CD4-positive, CD25-positive, alpha-beta regulatory T cell (primary cell): Measurements from ENCODE around the gene WDR37. TPM values are rescaled to one million over a fixed set of nuclear protein-coding genes. Genes with fewer than 3 reads are reported as not detected.

ENCODE experiments used
- ATAC-seq, 2 donors: fragments of 150-1000 bp; cut with Tn5 transposase; one replicate each; pipeline ENCODE4 v1.10.0; 2021; ENCODE audit warnings: low read depth in 2 of 2, moderate number of reproducible peaks in 2 of 2, moderate library complexity in 1 of 2
- DNase-seq, 3 donors: peaks; one replicate each; pipeline versions ENCODE4 v3.0.0 to v3.0.0-alpha.2; 2012 to 2022; ENCODE audit warnings: mixed read lengths in 1 of 3
- H3K27ac ChIP-seq: one replicate; pipeline ENCODE4 v1.7.0; 2013; ENCODE audit warnings: mild to moderate bottlenecking, low read length; ENCODE audit not compliant: insufficient read depth, poor library complexity, severe bottlenecking
- H3K27me3 ChIP-seq: one replicate; pipeline ENCODE4 v1.7.0; 2013; ENCODE audit warnings: low read length; ENCODE audit not compliant: control insufficient read depth, insufficient read depth
- H3K36me3 ChIP-seq: one replicate; pipeline ENCODE4 v1.7.0; 2013; ENCODE audit warnings: mild to moderate bottlenecking, low read length, moderate library complexity; ENCODE audit not compliant: control insufficient read depth, insufficient read depth
- H3K4me1 ChIP-seq: 2 replicates; pipeline ENCODE4 v1.7.0; 2013; ENCODE audit warnings: mild to moderate bottlenecking, low read length; ENCODE audit not compliant: insufficient read depth, control insufficient read depth, poor library complexity, severe bottlenecking
- H3K4me3 ChIP-seq: one replicate; pipeline ENCODE4 v1.7.0; 2013; ENCODE audit warnings: low read depth, mild to moderate bottlenecking, low read length, moderate library complexity
- H3K9me3 ChIP-seq, 2 experiments: 1 replicate in 1 of 2; 2 replicates in 1 of 2; pipeline ENCODE4 v1.7.0; 2013; ENCODE audit warnings: low read length in 2 of 2, mild to moderate bottlenecking in 1 of 2, moderate library complexity in 1 of 2; ENCODE audit not compliant: control insufficient read depth in 2 of 2
- H3K27ac Mint-ChIP-seq, 3 donors: one replicate each; pipeline ENCODE4 v1.8.0; 2020 to 2022; ENCODE audit warnings: mild to moderate bottlenecking in 3 of 3, mixed read lengths in 3 of 3, moderate library complexity in 2 of 3
- H3K27me3 Mint-ChIP-seq: one replicate; pipeline ENCODE4 v1.8.0; 2022; ENCODE audit warnings: mild to moderate bottlenecking, mixed read lengths
- H3K36me3 Mint-ChIP-seq: one replicate; pipeline ENCODE4 v1.8.0; 2020; ENCODE audit warnings: mixed read lengths
- H3K4me1 Mint-ChIP-seq, 4 donors: one replicate each; pipeline ENCODE4 v1.8.0; 2020 to 2022; ENCODE audit warnings: mixed read lengths in 4 of 4, mild to moderate bottlenecking in 1 of 4
- H3K4me3 Mint-ChIP-seq, 4 donors: one replicate each; pipeline ENCODE4 v1.8.0; 2020 to 2022; ENCODE audit warnings: mild to moderate bottlenecking in 4 of 4, mixed read lengths in 4 of 4, moderate library complexity in 3 of 4
- H3K9me3 Mint-ChIP-seq, 7 donors: one replicate each; pipeline ENCODE4 v1.8.0; 2020 to 2022; ENCODE audit warnings: mixed read lengths in 7 of 7, mild to moderate bottlenecking in 3 of 7, moderate library complexity in 2 of 7
- polyA plus RNA-seq, 4 donors: library from polyadenylated mRNA; unstranded; fragments of 300-500 nt; fragmentation: Illumina TruSeq; gene quantifications; one replicate each; pipeline ENCODE4 v1.2.3, GENCODE V29; 2021
- total RNA-seq: library from RNA; stranded (reverse); gene quantifications from one replicate; pipeline ENCODE4 v1.2.3, GENCODE V29; 2022

Gene WDR37
- total and polyA plus RNA-seq, 5 donors from 2014 or later, result 10.6 to 31.6 (median 12.8) TPM

GRCh38 chr10:1049425-1049958 lies 6.7 kb upstream of the WDR37 start:
- Histone ChIP-seq H3K4me3 (peak overlapping the region; percentile 88), H3K4me1 (peaks cover 51% of the 10 kb centered on the region), H3K36me3 (peaks cover 14% of the 10 kb centered on the region), H3K27ac (peak overlapping the region; percentile 99), H3K27me3 (no peaks in the 10 kb centered on the region), H3K9me3 (no peaks in the 10 kb centered on the region)
- Mint-ChIP-seq H3K9me3 (no peaks in the 10 kb centered on the region), H3K36me3 (no peaks in the 10 kb centered on the region), H3K4me1 (peaks cover 42 to 80% (median 60%) of the 10 kb centered on the region in 4 donors), H3K27ac (peak overlapping the region; percentile 98 to 99 (median 98)), H3K4me3 (peak overlapping the region; percentile 94 to 99 (median 97)), H3K27me3 (no peaks in the 10 kb centered on the region)
- ATAC-seq (no peak), DNase-seq (no peak)

- DNase-seq (no peak), ATAC-seq (no peak)
- no peaks in the 10 kb centered on the region for H3K9me3 Mint-ChIP-seq
- H3K36me3 Mint-ChIP-seq, result no peaks in the 10 kb centered on the region
- Histone ChIP-seq H3K27me3 (no peaks in the 10 kb centered on the region), H3K4me1 (peaks cover 51% of the 10 kb centered on the region), H3K27ac (peak overlapping the region; percentile 99), H3K9me3 (no peaks in the 10 kb centered on the region), H3K4me3 (peak overlapping the region; percentile 88), H3K36me3 (peaks cover 14% of the 10 kb centered on the region)
- H3K4me3 Mint-ChIP-seq, result peak overlapping the region; percentile 94 to 99 (median 97)
- H3K4me1 Mint-ChIP-seq, result peaks cover 40 to 80% (median 60%) of the 10 kb centered on the region in 4 donors
- no peaks in the 10 kb centered on the region for H3K27me3 Mint-ChIP-seq
- peak overlapping the region; percentile 98 to 99 (median 98) for H3K27ac Mint-ChIP-seq
Measured at GRCh38 chr10:1050145-1050544, 6.0 kb upstream of the WDR37 start.

DNA sequence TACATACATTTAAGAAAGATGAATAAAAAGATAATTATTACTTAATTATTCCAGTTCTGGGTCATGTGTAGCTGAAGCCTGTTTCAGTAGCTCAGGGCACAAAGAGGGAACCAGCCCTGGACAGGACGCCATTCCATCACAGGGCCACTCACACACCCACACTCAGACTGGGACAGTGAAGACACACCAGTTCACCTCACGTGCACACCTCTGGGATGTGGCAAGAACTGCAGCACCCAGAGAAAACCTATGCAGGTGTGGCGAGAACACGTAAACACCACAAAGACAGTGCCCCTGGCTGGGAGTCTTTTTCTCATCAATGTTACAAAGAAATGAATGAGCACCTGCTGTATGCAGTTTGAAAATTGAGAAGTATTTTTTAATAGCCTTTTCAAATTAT lies 5.6 kb upstream of the WDR37 start:
- ATAC-seq (no peak), DNase-seq (peak; percentile 38 to 70 (median 51))
- Mint-ChIP-seq H3K9me3 (no peaks in the 10 kb centered on the region), H3K27ac (peak overlapping the region; percentile 71 to 99 (median 88)), H3K36me3 (no peaks in the 10 kb centered on the region), H3K27me3 (no peaks in the 10 kb centered on the region), H3K4me1 (peaks cover 43 to 80% (median 60%) of the 10 kb centered on the region in 4 donors), H3K4me3 (peak overlapping the region; percentile 81 to 99 (median 96))
- peak overlapping the region; percentile 88 for H3K4me3 ChIP-seq
- no peaks in the 10 kb centered on the region for H3K9me3 ChIP-seq
- peaks cover 51% of the 10 kb centered on the region for H3K4me1 ChIP-seq
- H3K27me3 ChIP-seq, result no peaks in the 10 kb centered on the region
- peaks cover 14% of the 10 kb centered on the region for H3K36me3 ChIP-seq
- peak overlapping the region; percentile 99 for H3K27ac ChIP-seq

GRCh38 chr10:1054684-1055083 lies 1.5 kb upstream of the WDR37 start:
- Histone ChIP-seq H3K9me3 (no peaks in the 10 kb centered on the region), H3K36me3 (peaks cover 14% of the 10 kb centered on the region), H3K4me3 (peak overlapping the region; percentile 96), H3K27me3 (no peaks in the 10 kb centered on the region), H3K4me1 (peaks cover 59% of the 10 kb centered on the region), H3K27ac (no peak overlapping the region)
- peaks cover 42 to 88% (median 62%) of the 10 kb centered on the region in 4 donors for H3K4me1 Mint-ChIP-seq
- H3K36me3 Mint-ChIP-seq, result no peaks in the 10 kb centered on the region
- H3K27me3 Mint-ChIP-seq, result no peaks in the 10 kb centered on the region
- ATAC-seq (no peak), DNase-seq (no peak)
- peak overlapping the region; percentile 77 to 99 (median 94) for H3K4me3 Mint-ChIP-seq
- peak overlapping the region; percentile 38 to 84 (median 80) for H3K27ac Mint-ChIP-seq
- no peaks in the 10 kb centered on the region for H3K9me3 Mint-ChIP-seq

- ATAC-seq (peak in 1 of 2 donors; percentile 5), DNase-seq (no peak)
- H3K4me1 ChIP-seq, result peaks cover 55% of the 10 kb centered on the region
- H3K36me3 Mint-ChIP-seq, result no peaks in the 10 kb centered on the region
- peak overlapping the region; percentile 84 for H3K4me3 ChIP-seq
- peak overlapping the region; percentile 93 to 99 (median 96) for H3K4me3 Mint-ChIP-seq
- H3K27ac ChIP-seq, result peak overlapping the region; percentile 86
- H3K27me3 Mint-ChIP-seq, result no peaks in the 10 kb centered on the region
- H3K9me3 ChIP-seq, result no peaks in the 10 kb centered on the region
- H3K36me3 ChIP-seq, result peaks cover 14% of the 10 kb centered on the region
- H3K9me3 Mint-ChIP-seq, result no peaks in the 10 kb centered on the region
- H3K27me3 ChIP-seq, result no peaks in the 10 kb centered on the region
- H3K4me1 Mint-ChIP-seq, result peaks cover 40 to 89% (median 64%) of the 10 kb centered on the region in 4 donors
- H3K27ac Mint-ChIP-seq, result peak overlapping the region; percentile 93 to 96 (median 96)
Measured at GRCh38 chr10:1057106-1057657, 997 bp downstream of the WDR37 start.

DNA sequence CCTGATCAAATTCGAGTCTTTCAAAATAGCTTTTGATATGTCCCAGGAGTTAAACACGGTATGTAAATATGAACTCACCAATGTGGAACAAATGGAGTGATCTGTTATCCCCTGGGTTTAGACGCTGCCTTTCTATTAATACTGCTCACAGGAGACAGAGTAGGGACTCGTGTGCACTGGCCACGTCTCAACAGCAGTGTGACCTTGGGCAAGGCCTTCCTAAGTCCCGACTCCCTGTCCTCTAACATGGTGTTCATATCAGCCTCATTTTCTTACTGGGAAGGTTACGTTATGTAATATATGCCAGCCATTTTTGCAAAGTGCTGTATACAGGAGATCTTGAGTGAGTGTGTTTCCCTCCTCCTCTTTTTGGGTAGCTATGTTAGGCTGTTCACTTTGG lies 1.8 kb downstream of the WDR37 start:
- Histone ChIP-seq H3K9me3 (no peaks in the 10 kb centered on the region), H3K27ac (no peak overlapping the region), H3K4me1 (peaks cover 63% of the 10 kb centered on the region), H3K36me3 (peaks cover 10% of the 10 kb centered on the region), H3K4me3 (peak overlapping the region; percentile 84), H3K27me3 (no peaks in the 10 kb centered on the region)
- ATAC-seq (no peak), DNase-seq (no peak)
- peaks cover 48 to 89% (median 64%) of the 10 kb centered on the region in 4 donors for H3K4me1 Mint-ChIP-seq
- H3K4me3 Mint-ChIP-seq, result peak overlapping the region; percentile 93 to 99 (median 96)
- peak overlapping the region; percentile 82 to 96 (median 93) for H3K27ac Mint-ChIP-seq
- H3K9me3 Mint-ChIP-seq, result no peaks in the 10 kb centered on the region
- H3K36me3 Mint-ChIP-seq, result no peaks in the 10 kb centered on the region
- H3K27me3 Mint-ChIP-seq, result no peaks in the 10 kb centered on the region

GRCh38 chr10:1059902-1060301 lies 3.7 kb downstream of the WDR37 start:
- DNase-seq (no peak), ATAC-seq (no peak)
- Mint-ChIP-seq H3K9me3 (no peaks in the 10 kb centered on the region), H3K4me3 (peak overlapping the region in 2 of 4 donors; percentile 87 to 99), H3K36me3 (peaks cover 6% of the 10 kb centered on the region), H3K27me3 (no peaks in the 10 kb centered on the region), H3K4me1 (peaks cover 39 to 90% (median 62%) of the 10 kb centered on the region in 4 donors), H3K27ac (peak overlapping the region; percentile 40 to 85 (median 58))
- Histone ChIP-seq H3K36me3 (no peaks in the 10 kb centered on the region), H3K4me1 (peaks cover 61% of the 10 kb centered on the region), H3K27me3 (no peaks in the 10 kb centered on the region), H3K4me3 (no peak overlapping the region), H3K9me3 (no peaks in the 10 kb centered on the region), H3K27ac (no peak overlapping the region)
